GM19438 (cell line): ENCODE results near the gene AGAP1.
A peak's percentile ranks its signal among the peaks of the same experiment; 100 is the strongest.

ENCODE experiments used
- ATAC-seq: cut with Tn5 transposase; IDR thresholded peaks from one replicate; pipeline ENCODE4 v1.9.1; 2021; ENCODE audit warnings: low read depth; ENCODE audit not compliant: unreplicated experiment

AGAP1 gene

DNA sequence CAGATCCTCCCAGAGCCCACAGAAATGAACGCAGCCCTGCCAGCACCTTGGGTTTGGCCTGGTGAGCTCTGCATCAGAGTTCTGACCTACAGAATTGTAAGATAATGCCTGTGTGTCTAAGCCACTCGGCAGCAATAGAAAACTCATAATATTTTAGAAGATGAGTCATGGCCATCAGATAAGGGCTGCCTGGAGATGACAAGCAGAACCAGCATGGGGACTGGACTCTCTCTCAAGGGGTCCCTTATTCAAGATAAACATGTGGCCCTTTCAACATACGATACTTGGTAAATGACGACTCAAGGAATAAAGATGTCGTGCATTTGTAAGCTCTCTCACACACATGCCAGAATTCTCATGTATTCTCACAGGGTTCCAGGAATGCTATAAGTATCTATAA, 8.5 kb upstream of the AGAP1 start:
- no peak for ATAC-seq

- ATAC-seq, result no peak
Observed at GRCh38 chr2:235486729-235487128, 7.1 kb upstream of the AGAP1 start.

DNA sequence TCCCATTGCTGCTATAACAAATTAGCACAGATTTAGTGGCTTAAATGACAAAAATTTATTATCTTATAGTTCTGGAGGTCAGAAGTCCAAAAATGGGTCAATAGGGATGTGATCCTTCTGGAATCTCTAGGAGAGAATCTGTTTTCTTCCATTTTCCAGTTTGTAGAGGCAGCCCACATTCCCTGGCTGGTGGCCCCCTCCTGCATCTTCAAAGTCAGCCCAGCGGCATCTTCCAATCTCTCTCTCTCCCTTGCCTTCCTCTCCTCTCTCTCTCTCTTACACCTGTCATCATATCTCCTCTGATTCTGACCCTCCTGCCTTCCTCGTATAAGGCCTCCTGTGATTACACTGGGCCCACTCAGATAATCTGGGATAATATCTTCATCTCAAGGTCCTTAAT, 3.9 kb upstream of the AGAP1 start:
- ATAC-seq, result no peak

DNA sequence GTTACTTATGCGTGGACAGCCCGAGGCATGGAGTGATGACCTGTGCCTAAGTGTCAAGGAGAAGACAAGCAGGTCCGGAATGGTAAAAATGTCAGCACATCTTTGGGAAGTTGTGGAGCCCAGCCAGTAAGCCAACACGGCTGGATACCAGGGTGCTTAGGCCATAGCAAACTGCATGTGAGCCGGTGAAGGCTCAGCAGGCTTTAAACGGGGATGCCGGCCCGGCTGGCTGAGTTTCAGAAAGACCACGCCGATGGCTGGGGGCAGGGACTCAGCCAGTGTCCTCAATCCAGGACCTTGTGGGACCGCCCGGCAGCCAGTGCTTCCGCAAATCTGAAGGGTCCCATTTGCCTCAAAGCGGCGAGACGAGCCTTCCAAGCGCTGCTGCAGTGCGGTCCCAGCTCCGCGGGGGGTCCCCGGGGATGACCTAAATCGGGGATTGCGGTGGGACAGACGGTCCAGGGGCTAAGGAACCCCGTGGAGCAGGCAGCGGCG, 946 bp upstream of the AGAP1 start:
- peak; percentile 7 for ATAC-seq

GRCh38 chr2:235493402-235493774, 455 bp upstream of the AGAP1 start:
- ATAC-seq, result peak; percentile 20

- ATAC-seq, result no peak
Observed at GRCh38 chr2:235494716-235495372, 1.0 kb downstream of the AGAP1 start.

DNA sequence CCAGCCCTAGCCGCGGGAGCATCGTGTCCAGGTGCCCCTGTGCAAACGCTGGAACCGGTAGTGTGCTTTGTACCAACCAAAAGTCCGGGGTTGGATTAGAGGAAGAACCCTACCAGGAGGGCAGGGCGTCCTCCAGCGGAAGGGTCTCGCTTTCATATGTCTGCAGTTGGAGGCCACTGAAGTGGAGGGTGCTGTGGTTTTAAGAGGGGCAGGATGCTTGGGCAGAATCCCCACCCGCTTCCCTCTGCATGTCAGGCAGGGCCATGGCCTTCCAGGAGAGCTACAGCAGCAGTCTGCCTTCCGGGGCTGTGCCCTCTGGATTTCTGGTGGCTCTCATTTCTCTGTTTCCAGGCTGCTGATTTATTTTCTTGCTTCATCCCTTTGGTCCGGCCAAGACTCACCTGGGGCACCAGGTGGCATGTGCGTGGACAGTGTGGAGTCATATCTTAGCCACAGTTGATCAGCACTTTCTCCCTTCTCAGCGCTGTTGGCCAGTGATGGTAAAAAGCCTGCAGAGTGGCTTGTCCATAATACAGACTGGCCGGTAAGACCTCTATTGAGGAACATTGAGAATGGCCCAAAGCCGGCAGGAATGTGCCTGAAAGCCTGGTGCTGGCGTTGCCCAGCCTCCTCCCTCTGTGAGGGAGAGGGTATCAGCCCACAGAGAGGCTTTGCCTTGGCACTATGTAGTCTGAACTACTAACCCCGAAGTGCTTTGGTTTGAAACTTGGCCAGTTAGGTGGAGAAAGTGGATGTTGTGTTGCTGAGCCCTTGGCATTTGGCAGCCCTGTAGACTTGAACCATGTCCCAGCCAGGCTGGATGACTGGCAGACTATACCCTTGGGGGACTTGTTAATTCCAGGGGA, 1.8 kb downstream of the AGAP1 start:
- ATAC-seq, result no peak

- no peak for ATAC-seq
Observed at GRCh38 chr2:235496239-235496621, 2.4 kb downstream of the AGAP1 start.

DNA sequence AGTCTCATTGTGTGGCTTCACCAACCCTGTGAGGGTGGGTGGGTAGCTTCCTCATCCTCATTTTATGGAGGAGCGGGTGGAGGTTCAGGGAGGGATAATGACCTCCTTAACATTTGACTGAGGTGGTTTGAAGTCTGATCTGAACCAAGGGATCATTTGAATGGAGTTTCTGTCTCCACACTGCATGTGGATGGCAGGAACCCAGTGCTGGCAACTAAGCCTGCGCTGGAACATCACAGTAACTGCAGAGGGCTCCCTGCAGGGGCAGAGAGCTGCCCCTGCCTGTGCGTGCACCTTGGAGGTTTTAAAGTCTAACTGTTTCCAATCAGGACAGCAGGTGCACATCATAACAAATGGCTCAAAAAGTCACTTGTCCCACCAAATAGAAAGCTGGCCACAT, 3.3 kb downstream of the AGAP1 start:
- ATAC-seq, result no peak

- no peak for ATAC-seq
Observed at GRCh38 chr2:235498541-235498940, 4.7 kb downstream of the AGAP1 start.

GRCh38 chr2:235498946-235499812, 5.3 kb downstream of the AGAP1 start:
- no peak for ATAC-seq

DNA sequence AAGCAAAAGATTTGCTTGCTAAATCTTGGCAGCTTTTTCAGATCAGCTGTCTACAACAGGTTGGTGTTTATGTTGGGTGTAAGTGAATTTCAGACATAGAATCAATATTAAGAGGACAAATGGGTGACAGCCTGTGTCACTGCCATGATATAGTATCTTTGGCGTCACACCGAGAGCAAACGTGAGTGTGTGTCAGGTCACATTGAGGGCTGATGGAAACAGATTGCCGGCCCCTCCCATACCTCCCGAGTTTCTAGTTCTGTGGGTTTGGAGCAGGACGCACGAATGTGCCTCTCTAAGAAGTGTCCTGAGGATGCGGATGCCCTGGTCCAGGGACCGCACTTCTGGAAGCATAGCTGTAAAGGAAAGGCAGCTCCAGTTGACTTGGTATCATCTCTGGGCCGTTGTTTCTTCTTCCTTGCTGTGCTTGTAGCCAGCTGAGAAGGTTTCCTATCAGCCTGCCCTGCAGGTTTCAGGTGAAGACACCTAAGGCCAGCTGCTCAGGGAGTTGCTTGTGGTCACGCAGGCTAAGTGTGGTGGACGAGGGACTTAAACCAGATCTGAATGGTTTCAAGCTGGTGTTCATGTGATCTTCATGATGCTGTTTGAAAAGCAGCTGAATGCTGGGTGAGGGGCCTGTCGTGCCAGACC, 6.4 kb downstream of the AGAP1 start:
- ATAC-seq, result no peak

DNA sequence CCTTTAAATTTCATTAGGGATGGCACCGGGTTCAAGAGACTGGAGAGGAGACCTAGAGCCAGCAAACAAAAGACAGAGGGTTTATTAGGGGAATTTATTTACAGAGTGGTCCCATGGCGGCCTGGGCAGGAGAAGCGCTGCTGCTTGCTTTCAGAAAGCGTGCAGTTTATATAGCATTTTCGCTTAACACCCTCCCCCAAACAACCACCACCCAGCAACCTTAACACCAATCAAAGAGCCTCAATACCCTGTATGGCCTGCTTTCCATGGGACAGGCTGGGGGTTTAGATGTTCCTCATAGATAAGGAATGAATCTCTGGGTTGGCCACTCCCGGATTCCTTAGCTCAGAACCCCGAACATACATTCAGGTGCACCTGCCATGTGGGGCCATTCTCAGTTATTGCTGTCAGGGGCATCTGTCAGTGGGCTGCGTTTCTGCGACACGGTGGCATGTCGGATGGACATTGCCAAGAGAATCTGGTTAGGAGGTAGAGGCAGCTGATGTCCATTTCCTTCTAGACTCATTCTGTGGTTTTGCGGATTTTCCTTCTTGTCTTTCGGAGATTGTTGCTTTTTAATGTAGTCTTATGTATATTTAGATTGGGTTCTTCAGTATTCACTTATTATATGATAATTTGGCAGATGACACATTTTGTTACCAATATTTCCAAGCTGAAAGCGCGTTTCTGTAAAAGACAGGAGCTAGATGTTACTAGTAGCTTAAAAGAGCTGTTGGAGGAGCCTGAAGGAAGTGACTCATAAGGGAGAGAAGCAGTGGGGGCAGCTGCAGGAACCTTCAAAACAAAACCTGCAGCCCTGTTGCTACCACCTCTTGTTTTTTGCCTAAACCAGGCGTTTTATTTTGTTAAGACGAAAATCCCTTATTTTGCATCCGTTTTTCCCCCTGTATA, 7.2 kb downstream of the AGAP1 start:
- ATAC-seq, result no peak

DNA sequence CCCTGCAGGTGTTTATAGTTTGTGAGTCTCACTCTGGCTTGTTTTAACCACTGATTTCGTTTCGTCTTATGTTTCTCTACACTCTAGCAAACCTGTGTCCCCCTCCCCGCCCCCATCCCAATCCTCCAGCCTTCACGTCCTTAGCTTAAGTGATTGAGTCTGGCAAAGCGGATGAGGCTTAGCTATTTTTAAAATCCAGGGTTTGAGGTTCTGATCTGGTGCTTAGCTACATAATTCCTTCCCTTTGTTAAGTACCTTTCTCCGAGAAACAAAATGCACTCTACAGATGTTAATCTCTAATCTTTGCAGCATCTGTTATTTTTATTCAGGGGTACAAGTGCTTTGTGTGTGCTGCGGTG, 7.8 kb downstream of the AGAP1 start:
- no peak for ATAC-seq

- ATAC-seq, result no peak
Observed at GRCh38 chr2:235502336-235502735, 8.5 kb downstream of the AGAP1 start.

GRCh38 chr2:235504441-235505180, 10.8 kb downstream of the AGAP1 start:
- ATAC-seq, result no peak

DNA sequence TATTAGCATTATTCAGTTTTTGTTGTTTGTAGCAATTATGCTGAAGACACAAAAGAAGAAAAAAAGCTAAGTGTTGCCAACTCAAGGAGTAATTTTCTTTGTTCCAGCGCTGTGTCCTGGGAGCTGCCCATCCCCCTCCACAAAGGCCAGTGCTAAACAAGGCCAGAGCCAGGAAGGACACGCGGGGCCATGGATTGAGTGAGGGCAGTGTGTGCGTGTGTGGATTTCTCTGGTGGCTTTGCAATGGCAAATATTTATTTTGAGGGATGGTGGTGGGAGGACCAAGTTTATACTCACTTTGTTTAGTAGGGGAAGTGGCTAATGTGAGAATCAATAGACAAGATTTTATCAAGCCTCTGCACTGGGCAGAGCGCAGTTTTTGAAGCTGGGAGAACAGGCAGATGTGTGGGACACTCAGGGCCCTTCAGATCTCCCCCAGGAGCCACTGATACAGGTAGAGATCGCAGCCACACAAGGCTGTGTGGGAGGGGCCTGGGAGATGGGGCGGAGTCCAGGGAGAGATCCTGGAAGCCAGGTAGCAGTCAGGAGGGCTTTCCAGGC, 11.4 kb downstream of the AGAP1 start:
- no peak for ATAC-seq

GRCh38 chr2:235506291-235506996, 12.6 kb downstream of the AGAP1 start:
- ATAC-seq, result no peak
